ENCODE data around the gene HOXA6.

HOXA6 gene

GRCh38 chr7:27110186-27111031 is 37.2 kb downstream of the HOXA6 start:
- DNase-seq (ENCODE audit: low read depth in 2 of 2), result no peak

- DNase-seq (ENCODE audit: low read depth in 2 of 2), result no peak
Measured at GRCh38 chr7:27109466-27110185, 37.9 kb downstream of the HOXA6 start.

- no peak for DNase-seq (ENCODE audit: low read depth in 2 of 2)
Measured at GRCh38 chr7:27108390-27109127, 39.0 kb downstream of the HOXA6 start.

GRCh38 chr7:27107391-27108381 is 39.9 kb downstream of the HOXA6 start:
- no peak for DNase-seq (ENCODE audit: low read depth in 2 of 2)

GRCh38 chr7:27106901-27107240 is 40.7 kb downstream of the HOXA6 start:
- no peak for DNase-seq (ENCODE audit: low read depth in 2 of 2)

GRCh38 chr7:27106181-27106900 is 41.2 kb downstream of the HOXA6 start:
- no peak for DNase-seq (ENCODE audit: low read depth in 2 of 2)

- no peak for DNase-seq (ENCODE audit: low read depth in 2 of 2)
Measured at GRCh38 chr7:27105301-27106031, 42.1 kb downstream of the HOXA6 start.

GRCh38 chr7:27104341-27105058 is 43.1 kb downstream of the HOXA6 start:
- DNase-seq (ENCODE audit: low read depth in 2 of 2), result no peak

- DNase-seq (ENCODE audit: low read depth in 2 of 2), result no peak
Measured at GRCh38 chr7:27103489-27104226, 43.9 kb downstream of the HOXA6 start.

- no peak for DNase-seq (ENCODE audit: low read depth in 2 of 2)
Measured at GRCh38 chr7:27102581-27103442, 44.8 kb downstream of the HOXA6 start, which contains the start of gene HOXA2. HOXA2 (minus strand) TSS chr7:27102683; CDS start chr7:27102500, 183 bp downstream.

GRCh38 chr7:27101957-27102580 is 45.5 kb downstream of the HOXA6 start:
- no peak for DNase-seq (ENCODE audit: low read depth in 2 of 2)

- DNase-seq (ENCODE audit: low read depth in 2 of 2), result no peak
Measured at GRCh38 chr7:27101171-27101956, 46.2 kb downstream of the HOXA6 start.

GRCh38 chr7:27100694-27101170 is 46.8 kb downstream of the HOXA6 start:
- no peak for DNase-seq (ENCODE audit: low read depth in 2 of 2)

- no peak for DNase-seq (ENCODE audit: low read depth in 2 of 2)
Measured at GRCh38 chr7:27099453-27100370, 47.9 kb downstream of the HOXA6 start.
